OCI-M2 (cell line): ENCODE results near the gene MX2.
"Not testable (repeated sequence)": the region's sequence is repeated elsewhere in the genome, so short reads cannot be mapped to it uniquely, and the experiment has no call there.

Experiments
- DNase-seq: peaks from one replicate; lab custom pipeline; 2025; ENCODE audit not compliant: unreplicated experiment; lab: John Stamatoyannopoulos, UW

MX2 gene

GRCh38 chr21:41361786-41362604 is at the start of gene MX2:
TSS of gene MX2 (plus strand) at chr21:41362027. CDS start at chr21:41376907, 14,880 bp downstream.
- no peak for DNase-seq

GRCh38 chr21:41313285-41314164 is 48.3 kb upstream of the MX2 start:
- not testable (repeated sequence) for DNase-seq

- DNase-seq: no peak
Observed at GRCh38 chr21:41315726-41316125, 46.1 kb upstream of the MX2 start.

- no peak for DNase-seq
Observed at GRCh38 chr21:41316200-41317062, 45.4 kb upstream of the MX2 start, which contains the start of gene FAM3B. TSS of gene FAM3B (plus strand) at chr21:41316801. CDS start at chr21:41316880, 79 bp downstream.

GRCh38 chr21:41317063-41317392 is 44.8 kb upstream of the MX2 start:
- no peak for DNase-seq

- DNase-seq: no peak
Observed at GRCh38 chr21:41317458-41317857, 44.4 kb upstream of the MX2 start.

GRCh38 chr21:41318218-41318617 is 43.6 kb upstream of the MX2 start:
- DNase-seq: no peak

GRCh38 chr21:41319273-41319672 is 42.6 kb upstream of the MX2 start:
- DNase-seq: no peak

- DNase-seq: no peak
Observed at GRCh38 chr21:41321211-41321907, 40.5 kb upstream of the MX2 start.

GRCh38 chr21:41321908-41322495 is 39.8 kb upstream of the MX2 start:
- DNase-seq: no peak

- no peak for DNase-seq
Observed at GRCh38 chr21:41322496-41323382, 39.1 kb upstream of the MX2 start.

GRCh38 chr21:41325138-41325912 is 36.5 kb upstream of the MX2 start:
- no peak for DNase-seq

- no peak for DNase-seq
Observed at GRCh38 chr21:41326414-41327080, 35.3 kb upstream of the MX2 start.

GRCh38 chr21:41327753-41328152 is 34.1 kb upstream of the MX2 start:
- DNase-seq: no peak

- no peak for DNase-seq
Observed at GRCh38 chr21:41328660-41329607, 32.9 kb upstream of the MX2 start.

GRCh38 chr21:41333752-41334151 is 28.1 kb upstream of the MX2 start:
- no peak for DNase-seq

- DNase-seq: no peak
Observed at GRCh38 chr21:41337515-41337914, 24.3 kb upstream of the MX2 start.
